HG03066 (cell line): ENCODE measurements around the gene EDAR.

Experiments used
- ATAC-seq: cut with Tn5 transposase; IDR thresholded peaks from one replicate; pipeline ENCODE4 v1.9.1; 2021; ENCODE audit warnings: low read depth; ENCODE audit not compliant: unreplicated experiment

Gene EDAR

DNA sequence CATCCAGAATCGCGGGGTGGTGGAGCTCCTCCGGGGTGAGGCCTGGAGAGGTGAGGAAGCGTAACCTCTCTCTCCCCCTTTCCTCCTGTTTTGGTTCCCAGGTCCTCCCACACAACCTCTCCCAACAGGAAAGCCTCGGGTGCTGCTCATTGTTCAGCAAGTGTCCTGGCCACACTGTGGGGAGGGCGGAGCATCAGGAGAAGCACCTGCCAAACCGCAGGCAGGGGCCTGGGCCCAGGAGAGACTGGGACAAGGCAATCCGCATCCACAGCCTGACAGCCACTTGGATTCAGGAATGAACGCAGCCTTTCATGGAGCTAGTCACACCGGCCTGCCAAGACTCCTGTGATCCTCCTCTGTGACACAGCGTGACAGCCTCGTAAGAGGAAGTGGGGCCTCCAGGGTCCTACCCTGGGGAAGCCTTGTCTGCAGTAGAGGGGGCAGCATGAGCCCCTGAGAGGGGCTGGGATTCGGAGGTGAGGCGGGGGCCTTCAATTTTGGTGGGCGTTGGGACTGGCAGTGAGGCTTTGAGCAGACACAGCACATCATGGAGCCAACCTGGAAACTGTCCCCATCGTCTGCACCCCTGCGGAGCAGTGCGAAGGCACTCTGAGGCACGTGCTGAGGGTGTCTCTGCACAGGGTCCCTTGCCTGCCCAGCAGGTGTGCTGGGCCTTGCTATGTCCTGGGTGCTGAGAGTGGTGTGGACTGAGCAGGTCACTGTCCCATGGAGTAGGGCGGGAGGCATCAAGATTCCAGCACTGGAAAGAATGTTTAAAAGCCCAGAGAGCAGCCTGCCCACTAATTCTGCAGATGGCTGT is 62.2 kb downstream of the EDAR start:
- no peak for ATAC-seq

- no peak for ATAC-seq
Measured at GRCh38 chr2:108925735-108926134, 63.3 kb downstream of the EDAR start.

DNA sequence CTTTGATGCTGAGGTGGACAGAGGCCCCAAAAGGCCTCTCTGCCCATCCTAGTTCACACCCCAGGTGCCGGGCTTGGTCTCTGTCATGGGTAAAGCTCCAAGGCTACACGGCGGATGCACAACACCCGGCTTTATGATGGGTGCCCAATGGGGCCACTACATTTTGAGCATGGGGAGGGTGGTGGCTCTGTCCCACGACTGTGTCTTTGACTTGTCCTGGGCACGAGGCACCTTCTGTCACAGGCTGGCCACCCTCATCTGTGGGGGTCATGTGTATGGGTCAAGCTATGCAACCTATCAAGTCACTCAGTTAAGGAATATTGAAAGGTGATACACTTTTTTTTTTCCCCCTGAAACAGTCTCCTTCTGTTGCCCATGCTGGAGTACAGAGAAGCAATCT is 63.7 kb downstream of the EDAR start:
- no peak for ATAC-seq

DNA sequence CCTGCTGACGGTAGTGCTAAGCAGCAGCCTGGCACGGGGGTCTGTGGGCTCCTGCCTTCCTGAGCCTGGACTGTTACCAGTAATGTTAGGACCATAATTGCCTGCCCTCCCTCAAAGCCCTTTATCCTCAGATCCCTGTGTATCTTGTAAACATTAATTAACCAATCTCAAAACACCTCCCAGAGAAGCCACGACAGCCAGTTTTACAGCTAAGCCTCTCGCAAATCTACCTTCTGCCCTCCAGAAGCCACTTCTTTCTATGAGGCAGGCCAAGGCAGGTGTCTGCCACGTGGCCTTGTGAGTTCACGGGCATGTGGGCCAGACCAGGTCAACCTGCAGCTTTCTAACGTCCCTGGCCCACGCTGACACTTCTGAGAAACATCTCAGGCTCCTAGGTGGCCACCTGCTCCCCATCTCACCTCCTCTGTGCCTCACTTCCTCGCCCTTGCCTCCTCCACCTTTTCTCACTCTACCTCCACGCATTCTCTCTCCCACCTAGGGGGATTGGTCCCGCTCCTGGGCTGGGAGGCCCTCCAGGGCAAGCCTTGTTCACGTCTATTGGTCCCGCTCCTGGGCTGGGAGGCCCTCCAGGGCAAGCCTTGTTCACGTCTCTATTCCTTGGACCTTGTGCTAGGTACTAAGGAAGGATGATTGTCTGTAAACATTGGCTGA is 64.3 kb downstream of the EDAR start:
- no peak for ATAC-seq

GRCh38 chr2:108923736-108924579 is 65.1 kb downstream of the EDAR start:
- ATAC-seq = no peak

DNA sequence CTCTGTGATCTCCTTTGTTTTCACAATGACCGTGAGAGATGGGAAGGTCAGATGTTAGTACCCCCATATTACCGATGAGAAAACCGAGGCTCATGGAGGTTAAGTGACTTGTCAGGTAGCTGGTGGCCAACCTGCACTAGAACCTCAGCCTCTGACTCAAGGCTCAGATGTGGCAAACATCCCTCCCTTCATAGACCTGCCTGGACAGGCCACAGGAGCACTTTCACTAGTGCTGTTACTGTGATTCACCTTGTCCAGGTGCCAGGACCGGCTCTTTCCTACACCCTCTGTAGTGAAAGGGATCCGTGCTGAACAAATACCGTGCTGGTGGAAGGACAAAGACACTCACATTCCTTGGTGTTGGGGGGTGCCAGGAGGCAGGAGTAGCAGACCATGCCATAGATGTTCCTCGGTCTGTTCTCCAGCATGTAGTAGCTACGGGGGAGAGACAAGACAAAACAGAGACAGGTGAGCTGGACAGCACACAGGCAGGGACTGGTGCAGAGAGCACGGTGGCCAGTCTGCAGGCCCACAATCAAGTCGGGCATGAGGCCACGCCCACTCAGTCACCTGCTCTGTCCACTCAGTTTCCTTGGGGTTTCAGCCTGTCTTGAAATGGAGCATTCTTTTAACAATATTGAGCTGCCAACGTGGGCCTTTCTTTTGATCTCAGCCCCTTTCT is 65.9 kb downstream of the EDAR start:
- ATAC-seq = no peak

GRCh38 chr2:108922141-108922915 is 66.7 kb downstream of the EDAR start:
- no peak for ATAC-seq

DNA sequence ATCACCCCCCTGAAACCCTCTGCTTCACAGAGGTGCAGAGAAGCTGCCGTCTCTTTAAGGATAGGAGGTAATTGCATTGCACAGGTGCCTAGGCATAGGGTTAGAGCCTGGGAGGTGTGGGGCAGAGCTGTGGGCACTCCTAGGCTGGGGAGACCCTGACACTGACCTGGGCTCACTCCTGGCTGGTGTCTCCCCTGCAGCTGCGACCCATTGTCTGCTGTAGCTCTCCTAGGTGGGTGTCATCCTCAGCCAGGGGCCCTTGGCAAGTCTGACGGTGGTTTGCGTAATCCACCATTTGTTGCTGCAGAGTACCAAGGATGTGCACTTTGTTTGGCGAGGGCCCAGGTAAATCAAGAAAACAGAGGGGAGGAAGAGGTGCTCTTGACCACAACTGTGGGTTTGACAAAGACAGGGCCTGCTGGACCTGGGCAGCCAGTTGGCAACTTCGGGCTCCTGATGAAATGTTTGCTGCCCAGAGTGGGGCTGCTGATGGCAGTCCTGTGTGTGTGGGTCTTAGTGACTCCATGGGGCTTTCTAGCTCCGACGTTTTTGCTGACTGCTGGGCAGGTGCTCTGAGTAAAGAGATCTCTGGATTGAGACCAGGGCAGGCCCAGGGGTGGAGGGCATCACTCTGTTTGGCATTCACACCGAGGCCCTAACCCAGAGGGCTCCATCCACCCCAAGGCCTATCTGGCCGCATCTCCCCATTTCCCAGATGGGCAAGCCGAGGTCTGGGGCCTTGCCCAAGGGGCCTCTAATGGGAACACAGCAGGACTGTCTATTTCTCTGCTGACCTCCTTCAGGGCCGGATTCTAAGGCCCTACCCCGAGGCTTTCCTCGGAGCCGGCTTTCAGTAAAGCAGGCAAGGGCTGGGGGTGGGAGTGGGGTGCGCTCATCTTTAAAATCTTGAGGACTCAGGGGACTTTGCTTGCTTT is 67.7 kb downstream of the EDAR start:
- ATAC-seq = no peak

DNA sequence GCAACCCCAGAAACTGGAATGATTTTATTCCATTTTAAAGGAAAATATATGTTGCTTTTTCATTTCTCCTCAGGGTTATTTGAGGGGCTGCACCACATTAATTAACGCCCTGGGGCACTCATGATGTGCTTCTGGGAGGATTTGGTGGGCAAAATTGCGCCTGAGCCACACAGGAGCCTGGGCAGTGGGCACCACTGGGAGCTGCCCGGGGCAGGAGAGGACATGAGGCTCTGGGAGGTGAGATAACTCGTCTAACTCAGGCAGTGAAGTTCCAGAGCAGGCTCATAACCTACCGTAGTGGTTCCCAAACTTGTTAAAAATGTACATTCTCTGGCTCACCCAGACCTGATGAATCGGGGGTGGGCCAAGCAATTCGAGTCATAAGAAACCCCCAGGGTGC is 68.3 kb downstream of the EDAR start:
- no peak for ATAC-seq

DNA sequence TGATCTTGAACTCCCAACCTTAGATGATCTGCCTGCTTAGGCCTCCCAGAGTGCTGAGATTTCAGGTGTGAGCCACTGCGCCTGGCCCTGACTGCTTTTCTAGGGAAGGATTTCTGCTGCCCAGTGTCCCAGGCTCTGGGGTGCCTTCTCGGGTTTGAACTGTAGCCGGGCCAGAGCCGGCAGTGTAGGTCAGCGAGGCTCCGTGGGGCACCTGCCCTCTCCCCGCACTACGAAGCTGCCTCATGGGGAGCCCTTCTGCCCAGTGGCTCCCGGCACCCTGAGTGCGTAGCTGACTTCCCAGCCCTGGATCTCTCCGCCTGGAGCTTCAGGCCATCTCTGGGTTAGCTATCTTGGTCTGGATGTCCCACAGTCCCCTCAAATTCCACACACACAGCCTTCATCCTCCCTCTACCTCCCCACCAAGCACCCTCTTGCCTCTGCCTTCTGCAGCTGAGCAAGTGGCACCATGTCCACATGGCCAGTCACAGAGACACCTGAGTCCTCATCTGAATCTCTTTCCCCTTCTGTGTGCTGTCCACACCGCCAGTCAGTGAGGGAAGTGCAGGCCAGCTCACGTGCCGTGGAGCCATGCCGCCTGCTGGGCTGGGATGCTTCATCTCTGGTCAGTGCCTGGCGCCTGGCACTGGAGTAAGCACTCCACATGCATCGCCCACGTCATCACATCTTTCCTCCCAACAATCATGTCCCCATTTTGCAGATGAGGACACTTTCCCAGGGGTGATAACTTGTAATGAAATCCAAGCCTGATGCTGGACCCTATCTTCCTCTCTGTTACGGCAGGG is 69.2 kb downstream of the EDAR start:
- ATAC-seq = no peak

DNA sequence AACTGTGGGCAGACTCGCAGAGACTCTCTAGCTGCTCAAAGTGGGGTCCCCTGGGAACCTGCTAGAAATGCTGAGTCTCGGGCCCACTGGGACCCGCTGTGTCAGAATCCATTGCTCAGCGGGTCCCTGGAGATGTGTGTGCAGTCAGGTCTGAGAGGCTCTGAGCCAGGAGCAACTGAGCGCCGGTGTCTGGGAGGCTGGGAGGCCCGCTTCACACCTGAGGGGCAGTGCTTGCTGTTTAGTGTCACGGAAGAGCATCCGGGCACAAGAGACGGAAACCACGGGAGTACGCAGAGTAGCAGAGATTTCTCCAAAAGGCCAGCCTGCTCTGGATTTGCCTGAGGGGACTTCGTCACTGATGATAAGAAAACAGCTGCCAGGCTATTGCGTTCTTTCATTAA is 70.1 kb downstream of the EDAR start:
- ATAC-seq = no peak

GRCh38 chr2:108918156-108918874 is 70.7 kb downstream of the EDAR start:
- ATAC-seq = no peak

DNA sequence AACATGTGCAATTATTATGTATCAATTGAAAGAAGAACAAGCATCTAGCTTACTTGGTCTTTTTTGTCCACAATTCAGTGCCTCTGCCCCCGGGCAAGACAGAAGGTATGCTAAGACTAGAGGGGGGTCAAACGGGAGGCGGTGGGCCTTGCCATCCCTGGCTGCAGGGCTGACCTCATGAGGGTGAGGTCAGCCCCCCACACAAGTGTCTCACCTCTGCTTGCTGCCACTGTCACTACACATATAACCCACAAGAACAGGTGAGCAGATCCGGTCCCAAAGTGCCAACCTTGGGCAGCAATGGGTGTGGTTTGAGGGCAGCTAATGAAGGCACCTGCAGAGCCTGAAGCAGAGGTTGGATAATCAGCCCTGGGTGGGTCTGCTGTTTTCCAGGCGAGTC is 71.5 kb downstream of the EDAR start:
- no peak for ATAC-seq

DNA sequence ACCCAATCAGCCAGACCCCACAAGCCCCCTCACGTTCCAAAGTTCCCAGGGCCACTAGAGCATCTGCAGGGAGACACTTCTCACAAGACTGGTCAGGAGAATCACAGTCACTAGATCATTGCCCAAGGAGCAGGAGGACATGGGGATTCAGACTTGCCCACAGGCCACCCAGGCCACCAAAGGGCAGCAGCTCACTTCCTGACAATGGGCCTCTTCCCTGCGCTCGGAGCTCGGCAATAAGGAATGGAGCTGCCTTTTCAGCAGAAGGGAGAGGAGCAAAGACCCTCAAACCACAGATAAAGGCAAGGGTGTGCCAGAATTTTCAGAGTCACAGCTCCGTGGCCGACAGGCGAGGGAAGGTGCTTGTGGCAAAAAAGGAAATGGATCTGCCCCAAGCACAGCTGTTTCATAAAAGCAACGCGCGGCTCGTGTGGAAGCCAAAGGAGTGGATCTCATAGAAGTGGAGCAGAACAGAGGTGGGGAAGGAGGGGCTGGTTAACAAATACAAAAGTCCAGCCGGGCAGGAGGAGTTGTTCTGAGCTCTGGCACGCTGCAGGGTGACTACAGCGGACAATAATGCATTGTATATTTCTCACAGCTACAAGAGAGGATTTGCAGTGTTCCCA is 72.1 kb downstream of the EDAR start:
- no peak for ATAC-seq

DNA sequence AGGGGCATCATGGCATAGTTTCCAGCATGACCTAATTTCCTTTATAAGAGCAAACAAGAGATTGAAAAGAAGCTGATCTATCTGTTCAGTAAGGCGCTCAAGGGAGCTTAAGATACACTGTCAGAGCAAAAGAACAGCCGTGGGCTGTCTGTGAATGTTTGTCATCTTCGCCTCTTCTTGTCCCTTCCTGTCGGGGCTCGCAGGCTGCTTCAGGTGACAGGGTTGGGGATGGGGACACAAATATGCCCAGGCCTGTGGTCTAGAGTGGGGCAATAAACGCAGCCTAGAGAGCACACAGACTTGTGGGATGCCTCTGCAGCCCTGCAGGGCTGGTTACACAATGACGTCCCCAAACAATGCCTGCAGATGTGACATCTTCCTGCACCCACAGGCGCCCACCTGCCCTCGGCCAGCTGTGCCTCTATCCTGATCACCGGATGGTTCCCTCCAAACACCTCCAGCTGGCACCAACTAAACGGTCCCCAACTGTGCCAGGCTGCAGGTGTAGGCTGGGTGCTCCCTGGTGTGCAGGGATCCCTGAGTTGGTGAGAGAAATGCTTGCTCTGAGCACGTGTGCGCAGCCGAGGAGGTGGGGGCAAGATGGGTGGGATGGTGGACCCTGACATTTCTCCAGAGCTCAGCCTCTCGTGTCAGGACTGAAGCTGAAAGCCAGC is 72.8 kb downstream of the EDAR start:
- no peak for ATAC-seq

DNA sequence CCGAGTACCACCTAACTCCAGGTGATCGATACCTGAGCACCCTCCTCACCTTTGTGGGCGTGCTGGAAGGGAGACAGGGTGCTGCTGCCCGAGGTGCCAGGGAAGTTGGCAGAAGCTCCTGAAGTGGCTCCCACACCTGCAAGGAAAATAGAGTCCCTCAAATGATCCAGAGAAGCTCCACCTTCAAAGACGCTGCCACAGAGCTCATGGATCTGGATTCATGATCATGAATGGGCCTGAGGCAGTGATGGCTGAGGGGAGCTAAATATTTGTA is 76.5 kb downstream of the EDAR start:
- ATAC-seq = no peak
